Measurements from ENCODE around the gene TTLL8.

DNA sequence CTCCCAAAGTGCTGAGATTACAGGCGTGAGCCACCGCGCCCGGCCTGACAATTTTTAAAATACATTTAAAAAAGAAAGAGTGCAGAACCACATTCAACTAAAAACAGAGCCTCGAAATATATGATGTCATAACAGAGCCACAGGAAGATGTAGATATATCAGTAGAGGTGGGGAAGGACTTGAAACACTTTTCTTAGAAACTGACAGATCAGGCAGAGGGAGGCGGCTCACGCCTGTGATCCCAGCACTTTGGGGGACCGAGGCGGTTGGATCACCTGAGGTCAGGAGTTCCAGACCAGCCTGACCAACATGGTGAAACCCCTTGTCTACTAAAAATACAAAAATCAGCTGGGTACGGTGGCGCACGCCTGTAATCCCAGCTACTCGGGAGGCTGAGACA is 20.1 kb upstream of the TTLL8 start:
- TF ChIP-seq, protein P1, sequence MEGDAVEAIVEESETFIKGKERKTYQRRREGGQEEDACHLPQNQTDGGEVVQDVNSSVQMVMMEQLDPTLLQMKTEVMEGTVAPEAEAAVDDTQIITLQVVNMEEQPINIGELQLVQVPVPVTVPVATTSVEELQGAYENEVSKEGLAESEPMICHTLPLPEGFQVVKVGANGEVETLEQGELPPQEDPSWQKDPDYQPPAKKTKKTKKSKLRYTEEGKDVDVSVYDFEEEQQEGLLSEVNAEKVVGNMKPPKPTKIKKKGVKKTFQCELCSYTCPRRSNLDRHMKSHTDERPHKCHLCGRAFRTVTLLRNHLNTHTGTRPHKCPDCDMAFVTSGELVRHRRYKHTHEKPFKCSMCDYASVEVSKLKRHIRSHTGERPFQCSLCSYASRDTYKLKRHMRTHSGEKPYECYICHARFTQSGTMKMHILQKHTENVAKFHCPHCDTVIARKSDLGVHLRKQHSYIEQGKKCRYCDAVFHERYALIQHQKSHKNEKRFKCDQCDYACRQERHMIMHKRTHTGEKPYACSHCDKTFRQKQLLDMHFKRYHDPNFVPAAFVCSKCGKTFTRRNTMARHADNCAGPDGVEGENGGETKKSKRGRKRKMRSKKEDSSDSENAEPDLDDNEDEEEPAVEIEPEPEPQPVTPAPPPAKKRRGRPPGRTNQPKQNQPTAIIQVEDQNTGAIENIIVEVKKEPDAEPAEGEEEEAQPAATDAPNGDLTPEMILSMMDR (IDR thresholded peaks at IDR 0.05), result no peak
- no peak for TF ChIP-seq POLR2A (IDR thresholded peaks at IDR 0.05)
